Embryonic facial prominence (tissue), 1 donor: Measurements from ENCODE around the gene MTHFD1L.
A peak's percentile ranks its signal among the peaks of the same experiment; 100 is the strongest.
"Not testable (repeated sequence)": the region's sequence is repeated elsewhere in the genome, so short reads cannot be mapped to it uniquely, and the experiment has no call there.

Source experiments
- DNase-seq: peaks from one replicate; pipeline ENCODE4 v3.0.0-alpha.2; 2016; ENCODE audit errors: extremely low spot score

Gene MTHFD1L

GRCh38 chr6:150865406-150866146, at the start of gene MTHFD1L:
Gene MTHFD1L (plus strand): TSS chr6:150865702. CDS start chr6:150865823, 121 bp downstream.
- DNase-seq = no peak

- not testable (repeated sequence) for DNase-seq
Measured at GRCh38 chr6:150816554-150816953, 48.9 kb upstream of the MTHFD1L start.

DNA sequence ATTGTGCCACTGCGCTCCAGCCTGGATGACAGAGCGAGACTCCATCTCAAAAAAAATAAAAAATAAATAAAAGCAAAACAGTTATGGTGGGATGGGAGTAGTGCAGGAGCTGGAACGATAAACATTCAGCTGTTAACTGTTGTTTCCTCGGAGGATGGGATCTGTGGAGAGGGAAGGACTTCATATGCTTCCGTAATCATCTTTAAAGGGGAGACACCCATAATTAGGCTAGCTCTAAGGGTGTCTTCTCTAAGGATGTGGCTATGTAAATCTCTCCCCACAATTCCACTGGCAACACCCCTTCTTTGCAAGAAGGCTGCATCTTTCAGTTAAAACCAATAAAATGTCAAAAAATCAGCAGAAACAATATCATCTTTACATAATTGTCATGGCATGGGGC, 42.6 kb upstream of the MTHFD1L start:
- no peak for DNase-seq

GRCh38 chr6:150826788-150827187, 38.7 kb upstream of the MTHFD1L start:
- DNase-seq = no peak

- not testable (repeated sequence) for DNase-seq
Measured at GRCh38 chr6:150828107-150828506, 37.4 kb upstream of the MTHFD1L start.

DNA sequence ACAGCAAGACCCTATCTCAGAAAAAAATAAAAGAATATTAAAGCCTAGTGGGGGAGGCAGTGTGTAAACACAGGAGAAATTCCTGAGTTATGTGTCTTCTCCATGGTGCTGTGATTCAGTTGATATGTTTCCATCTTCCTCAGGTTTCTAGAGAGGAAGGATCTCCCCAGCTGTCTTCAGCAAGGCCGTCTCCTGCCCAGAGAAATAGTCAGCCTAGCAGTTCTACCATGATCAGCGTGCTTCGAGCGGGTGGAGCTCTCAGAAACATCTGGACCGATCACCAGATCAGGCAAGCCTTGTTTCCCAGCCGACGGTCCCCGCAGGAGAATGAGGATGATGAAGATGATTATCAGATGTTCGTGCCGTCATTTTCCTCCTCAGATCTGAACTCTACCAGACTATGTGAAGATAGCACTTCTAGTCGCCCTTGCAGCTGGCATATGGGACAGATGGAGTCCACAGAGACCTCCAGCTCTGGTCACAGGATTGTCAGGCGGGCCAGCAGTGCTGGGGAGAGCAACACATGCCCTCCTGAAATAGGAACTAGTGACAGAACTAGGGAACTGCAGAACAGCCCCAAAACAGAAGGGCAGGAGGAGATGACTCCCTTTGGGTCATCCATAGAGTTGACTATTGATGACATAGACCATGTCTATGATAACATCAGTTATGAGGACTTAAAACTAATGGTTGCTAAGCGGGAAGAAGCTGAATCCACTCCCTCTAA, 34.9 kb upstream of the MTHFD1L start:
- DNase-seq = no peak

DNA sequence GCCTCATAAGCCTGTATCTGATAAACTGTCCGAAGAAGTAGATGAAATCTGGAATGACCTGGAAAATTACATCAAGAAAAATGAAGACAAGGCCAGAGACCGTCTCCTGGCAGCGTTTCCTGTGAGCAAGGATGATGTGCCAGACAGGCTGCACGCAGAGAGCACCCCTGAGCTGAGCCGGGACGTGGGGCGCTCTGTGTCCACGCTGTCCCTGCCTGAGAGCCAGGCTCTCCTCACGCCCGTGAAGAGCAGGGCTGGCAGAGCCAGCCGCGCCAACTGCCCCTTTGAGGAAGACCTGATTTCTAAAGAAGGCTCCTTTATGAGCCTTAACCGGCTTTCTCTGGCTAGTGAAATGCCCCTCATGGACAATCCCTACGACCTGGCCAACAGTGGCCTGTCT, 33.9 kb upstream of the MTHFD1L start:
- DNase-seq = no peak

DNA sequence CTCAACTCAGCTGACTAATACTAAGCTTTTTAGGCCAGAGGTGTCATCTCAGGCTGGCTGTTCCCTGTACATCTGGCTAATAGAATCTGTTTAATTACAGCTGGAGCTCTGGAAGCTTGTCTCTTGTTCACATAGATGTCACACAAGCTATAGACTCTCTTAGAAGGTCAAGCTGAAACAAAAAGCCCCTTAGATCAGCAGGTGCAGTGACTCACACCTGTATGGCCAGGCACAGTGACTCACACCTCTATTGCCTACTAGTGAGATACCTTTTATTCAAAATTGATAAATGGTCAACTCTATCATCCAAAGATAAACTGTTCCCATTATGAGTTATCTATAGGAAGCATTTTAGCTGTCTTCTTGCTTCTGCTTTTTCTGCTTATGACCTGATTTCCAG, 29.9 kb upstream of the MTHFD1L start:
- no peak for DNase-seq

GRCh38 chr6:150840185-150840584, 25.3 kb upstream of the MTHFD1L start:
- DNase-seq = no peak

- no peak for DNase-seq
Measured at GRCh38 chr6:150841189-150841588, 24.3 kb upstream of the MTHFD1L start.

- DNase-seq = no peak
Measured at GRCh38 chr6:150841697-150842096, 23.8 kb upstream of the MTHFD1L start.

DNA sequence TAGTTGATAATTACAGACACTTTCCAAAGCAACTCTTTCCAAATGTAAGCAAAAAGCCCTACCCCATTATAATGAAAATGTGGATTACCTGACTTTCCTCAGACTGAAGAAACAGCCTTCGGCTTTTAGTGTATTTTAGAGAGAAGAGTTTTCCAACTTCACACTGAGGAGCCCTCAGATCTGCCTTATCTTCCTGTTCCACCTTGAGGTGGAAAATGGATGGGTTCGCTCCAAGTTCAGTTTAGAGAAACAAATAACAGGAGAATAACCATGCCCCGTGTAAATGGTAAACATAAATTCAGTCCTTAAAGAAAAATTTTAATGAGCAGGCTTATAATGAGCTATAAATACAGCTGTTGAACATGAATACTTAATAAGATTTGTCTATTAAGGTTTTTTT, 21.1 kb upstream of the MTHFD1L start:
- DNase-seq = no peak

- no peak for DNase-seq
Measured at GRCh38 chr6:150846641-150847040, 18.9 kb upstream of the MTHFD1L start.

DNA sequence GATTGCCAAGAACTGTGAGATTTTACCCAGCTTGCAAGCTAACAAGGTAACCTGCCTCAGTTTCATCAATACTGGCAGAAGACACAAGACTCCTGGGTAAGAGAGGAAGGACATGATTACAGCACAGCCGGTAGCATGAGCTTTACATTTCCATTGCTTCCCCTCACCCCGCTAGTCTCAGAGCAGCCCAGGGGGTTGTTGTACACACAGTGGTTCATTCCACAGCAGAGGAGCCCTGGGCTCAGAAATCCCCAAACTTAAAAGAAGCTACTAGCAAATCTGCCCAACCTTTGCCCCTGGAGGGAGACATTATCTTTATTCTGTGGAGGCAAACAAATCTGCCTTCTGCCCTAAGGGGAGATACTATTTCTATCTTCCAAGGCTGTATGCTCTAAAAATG, 17.1 kb upstream of the MTHFD1L start:
- DNase-seq = no peak

DNA sequence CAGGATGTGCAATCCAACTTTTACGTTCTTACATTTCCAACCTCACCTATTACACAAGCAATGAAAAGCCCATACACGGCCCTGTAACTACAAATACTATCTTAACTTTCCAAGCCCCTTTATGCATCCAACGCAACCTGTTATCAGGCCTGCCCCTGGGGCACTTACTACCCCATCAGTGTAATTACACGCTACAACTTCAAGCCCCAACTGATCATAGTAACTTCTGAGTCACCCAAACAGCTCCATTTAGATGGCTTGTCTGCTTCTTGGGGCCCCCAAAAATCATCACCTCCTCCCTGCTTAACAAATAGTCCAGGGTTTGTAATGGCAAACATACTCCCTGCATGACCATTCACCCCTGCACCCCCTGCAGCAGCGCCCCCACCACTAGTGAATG, 11.1 kb upstream of the MTHFD1L start:
- not testable (repeated sequence) for DNase-seq

DNA sequence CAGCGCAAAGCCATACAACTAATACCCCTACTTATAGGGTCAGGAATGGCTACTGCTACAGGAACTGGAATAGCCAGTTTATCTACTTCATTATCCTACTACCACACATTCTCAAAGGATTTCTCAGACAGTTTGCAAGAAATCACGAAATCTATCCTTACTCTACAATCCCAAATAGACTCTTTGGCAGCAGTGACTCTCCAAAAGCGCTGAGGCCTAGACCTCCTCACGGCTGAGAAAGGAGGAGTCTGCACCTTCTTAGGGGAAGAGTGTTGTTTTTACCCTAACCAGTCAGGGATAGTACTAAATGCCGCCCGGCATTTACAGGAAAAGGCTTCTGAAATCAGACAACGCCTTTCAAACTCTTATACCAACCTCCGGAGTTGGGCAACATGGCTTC, 10.3 kb upstream of the MTHFD1L start:
- DNase-seq = not testable (repeated sequence)

- peak; percentile 73 for DNase-seq
Measured at GRCh38 chr6:150857062-150857944, 8.2 kb upstream of the MTHFD1L start.

DNA sequence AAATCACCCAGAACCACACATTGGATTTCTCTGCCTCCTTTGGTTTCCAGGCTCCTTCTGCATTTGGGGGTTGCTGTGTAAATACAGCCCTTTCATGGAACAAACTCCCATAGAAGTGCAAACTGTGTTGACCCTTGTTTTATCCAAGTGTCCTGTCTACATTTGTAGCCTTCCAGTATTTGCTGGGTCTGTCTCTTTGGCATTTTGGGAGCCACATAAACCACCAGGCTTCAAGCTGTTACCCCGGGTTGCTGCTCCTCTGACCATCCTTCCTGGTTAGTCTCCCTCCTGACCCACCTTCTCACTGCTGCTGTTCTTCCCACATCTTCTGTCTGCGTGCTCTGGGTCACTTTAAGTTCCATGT, 7.6 kb upstream of the MTHFD1L start:
- no peak for DNase-seq

DNA sequence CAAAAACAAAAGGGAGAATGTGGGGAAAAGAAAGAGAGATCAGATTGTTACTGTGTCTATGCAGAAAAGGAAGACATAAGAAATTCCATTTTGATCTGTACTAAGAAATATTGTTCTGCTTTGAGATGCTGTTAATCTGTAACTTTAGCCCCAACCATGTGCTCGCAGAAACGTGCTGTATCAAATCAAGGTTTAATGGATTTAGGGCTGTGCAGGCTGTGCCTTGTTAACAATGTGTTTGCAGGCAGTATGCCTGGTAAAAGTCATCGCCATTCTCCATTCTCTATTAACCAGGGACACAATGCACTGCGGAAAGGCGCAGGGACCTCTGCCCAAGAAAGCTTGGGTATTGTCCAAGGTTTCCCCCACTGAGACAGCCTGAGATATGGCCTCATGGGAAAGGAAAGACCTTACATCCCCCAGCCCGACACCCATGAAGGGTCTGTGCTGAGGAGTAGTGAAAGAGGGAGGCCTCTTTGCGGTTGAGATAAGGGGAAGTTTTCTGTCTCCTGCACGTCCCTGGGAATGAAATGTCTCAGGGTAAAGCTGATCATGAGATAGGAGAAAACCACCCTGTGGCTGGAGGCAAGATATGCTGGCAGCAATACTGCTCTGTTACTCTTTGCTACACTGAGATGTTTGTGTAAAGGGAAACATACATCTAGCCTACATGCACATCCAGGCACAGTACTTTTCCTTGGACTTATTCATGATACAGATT, 3.9 kb upstream of the MTHFD1L start:
- not testable (repeated sequence) for DNase-seq

- no peak for DNase-seq
Measured at GRCh38 chr6:150863213-150863928, 2.1 kb upstream of the MTHFD1L start.

GRCh38 chr6:150865043-150865405, 478 bp upstream of the MTHFD1L start:
- no peak for DNase-seq
